ENCODE measurements around the gene PTCD1.
A peak's percentile ranks its signal among the peaks of the same experiment; 100 is the strongest.
"Not testable (repeated sequence)": the region's sequence is repeated elsewhere in the genome, so short reads cannot be mapped to it uniquely, and the experiment has no call there.

The PTCD1 gene

DNA sequence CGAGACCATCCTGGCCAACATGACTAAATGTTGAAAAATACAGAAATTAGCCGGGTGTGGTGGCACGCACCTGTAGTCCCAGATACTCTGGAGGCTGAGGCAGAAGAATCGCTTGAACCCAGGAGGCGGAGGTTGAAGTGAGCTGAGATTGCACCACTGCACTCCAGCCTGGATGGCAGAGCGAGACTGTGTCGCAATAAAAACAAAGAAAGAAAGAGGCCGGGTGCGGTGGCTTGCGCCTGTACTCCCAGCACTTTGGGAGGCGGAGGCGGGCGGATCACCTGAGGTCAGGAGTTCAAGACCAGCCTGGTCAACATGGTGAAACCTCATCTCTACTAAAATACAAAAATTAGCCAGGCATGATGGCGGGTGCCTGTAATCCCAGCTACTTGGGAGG is 51.4 kb downstream of the PTCD1 start:
- not testable (repeated sequence) for DNase-seq

DNA sequence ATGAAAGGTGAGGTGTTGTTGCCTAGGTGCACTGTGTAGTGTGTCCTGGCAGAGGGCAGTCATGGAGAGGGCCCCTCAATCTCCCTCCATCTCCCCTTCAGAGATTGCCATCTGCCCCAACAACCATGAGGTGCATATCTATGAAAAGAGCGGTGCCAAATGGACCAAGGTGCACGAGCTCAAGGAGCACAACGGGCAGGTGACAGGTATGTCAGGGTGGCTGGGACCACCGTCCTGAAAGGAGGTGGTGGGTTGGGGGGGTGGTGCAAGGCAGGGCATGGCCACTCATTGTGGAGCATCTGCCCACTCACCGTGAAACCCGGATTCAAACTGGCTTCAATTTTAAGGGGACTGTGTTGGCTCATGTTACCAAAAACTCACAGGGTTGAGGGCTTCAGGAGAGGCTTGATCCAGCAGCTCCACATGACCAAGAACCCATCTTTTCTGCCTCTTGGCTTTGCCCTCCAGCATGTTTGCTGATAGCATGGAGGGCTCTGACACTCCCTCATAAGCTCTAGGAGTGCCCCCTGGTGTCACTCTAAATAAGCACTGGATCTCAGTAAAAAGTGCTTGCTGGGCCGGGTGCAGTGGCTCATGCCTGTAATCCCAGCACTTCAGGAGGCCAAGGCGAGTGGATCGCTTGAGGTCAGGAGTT is 51.9 kb downstream of the PTCD1 start:
- no peak for DNase-seq

DNA sequence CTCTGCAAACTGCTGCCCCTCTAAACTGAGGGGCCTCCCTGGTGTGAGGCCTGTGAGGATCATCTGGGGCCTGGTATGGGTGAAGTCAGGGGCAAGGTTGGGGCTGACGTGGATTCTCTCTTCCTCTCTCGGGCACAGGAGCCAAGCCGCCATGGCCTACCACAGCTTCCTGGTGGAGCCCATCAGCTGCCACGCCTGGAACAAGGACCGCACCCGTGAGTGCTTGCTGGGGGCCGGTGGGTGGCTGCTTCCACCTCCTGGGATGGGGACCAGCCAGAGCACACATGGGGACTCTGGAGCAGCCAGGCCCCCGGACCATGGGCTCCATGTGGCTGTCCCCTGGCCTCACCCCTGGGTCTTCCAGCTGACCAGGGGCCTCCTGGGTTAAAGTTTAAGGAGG is 53.0 kb downstream of the PTCD1 start:
- no peak for DNase-seq

DNA sequence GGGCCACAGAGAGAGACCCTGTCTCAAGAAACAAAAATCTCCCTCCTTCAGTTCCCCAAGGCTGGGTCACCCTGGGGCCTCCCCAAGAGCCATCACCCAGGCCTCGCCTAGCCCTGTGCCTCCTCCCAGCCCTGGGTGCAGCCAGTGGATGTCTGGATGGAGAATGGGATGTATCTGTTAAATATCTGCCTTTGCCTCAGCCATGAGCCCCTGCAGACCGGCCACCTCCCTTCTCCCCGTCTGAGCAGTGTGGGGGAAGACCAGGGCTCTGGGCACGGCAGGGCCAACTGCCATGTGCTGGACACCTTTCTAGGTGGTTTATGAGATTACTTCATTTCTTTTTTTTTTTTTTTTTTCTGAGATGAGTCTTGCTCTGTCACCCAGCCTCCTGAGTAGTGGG is 54.1 kb downstream of the PTCD1 start:
- DNase-seq = no peak

DNA sequence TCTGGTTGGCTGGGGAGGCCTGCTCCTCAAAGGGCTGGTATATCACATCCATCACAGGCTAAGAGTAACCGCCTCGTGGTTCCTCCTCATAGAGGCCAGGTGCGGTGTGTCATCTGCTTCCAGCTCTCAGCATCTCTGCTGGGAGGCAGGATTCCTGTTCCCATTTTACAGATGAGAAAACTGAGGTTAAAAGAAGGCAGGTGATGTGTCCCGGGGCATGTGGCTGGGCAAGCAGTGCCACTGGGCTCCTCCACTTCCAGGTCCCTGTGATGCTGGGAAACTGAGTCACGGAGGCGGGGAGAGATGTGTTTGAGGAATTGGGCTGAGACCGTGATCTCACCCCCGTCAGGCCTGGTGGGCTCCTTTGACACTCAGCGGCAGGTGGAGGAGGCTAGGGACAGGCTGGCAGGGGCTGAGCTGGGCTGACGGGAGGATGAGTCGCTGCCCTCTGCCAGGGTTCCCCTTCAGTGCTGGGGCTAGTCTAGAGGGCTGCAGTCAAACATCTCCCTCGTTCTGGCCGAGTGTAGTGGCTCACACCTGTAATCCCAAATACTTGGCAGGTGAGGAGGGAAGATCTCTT is 54.7 kb downstream of the PTCD1 start:
- DNase-seq = no peak

DNA sequence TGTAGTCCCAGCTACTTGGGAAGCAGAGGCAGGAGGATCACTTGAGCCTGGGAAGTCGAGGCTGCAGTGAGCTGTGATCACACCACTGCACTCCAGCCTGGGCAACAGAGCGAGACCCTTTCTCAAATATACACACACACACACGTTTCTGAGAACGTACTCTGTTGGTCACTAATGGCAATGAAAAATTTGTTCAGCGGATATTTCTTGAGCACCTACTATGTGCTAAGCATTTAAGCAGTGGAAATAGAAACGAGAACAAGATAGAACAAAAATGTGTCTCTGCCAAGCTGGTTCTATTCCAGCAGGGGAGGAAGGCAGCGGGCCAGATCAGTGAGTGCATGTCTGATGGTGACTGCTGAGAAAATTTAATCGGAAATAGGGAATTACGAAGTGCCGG is 55.4 kb downstream of the PTCD1 start:
- DNase-seq = no peak

DNA sequence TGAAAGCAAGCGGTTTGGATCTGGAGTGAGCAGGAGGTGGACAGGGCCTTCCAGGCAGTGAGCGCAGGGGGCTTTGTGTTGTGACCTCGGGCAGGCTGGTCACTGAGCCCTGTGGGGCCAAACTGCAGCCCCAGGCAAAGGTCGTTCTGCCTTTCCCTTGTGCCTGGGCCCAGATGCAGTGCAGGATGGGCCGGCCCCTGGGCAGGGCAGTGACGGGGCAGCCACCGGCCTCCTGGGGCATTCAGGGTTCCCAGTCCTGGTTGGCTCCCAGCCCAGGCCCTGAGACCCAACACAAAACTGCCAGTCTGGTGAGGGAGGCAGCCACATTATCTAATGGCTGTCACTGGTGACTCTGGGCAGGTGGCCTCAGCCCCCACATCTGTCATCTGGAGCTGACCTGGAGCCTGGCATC is 56.9 kb downstream of the PTCD1 start:
- DNase-seq = no peak

DNA sequence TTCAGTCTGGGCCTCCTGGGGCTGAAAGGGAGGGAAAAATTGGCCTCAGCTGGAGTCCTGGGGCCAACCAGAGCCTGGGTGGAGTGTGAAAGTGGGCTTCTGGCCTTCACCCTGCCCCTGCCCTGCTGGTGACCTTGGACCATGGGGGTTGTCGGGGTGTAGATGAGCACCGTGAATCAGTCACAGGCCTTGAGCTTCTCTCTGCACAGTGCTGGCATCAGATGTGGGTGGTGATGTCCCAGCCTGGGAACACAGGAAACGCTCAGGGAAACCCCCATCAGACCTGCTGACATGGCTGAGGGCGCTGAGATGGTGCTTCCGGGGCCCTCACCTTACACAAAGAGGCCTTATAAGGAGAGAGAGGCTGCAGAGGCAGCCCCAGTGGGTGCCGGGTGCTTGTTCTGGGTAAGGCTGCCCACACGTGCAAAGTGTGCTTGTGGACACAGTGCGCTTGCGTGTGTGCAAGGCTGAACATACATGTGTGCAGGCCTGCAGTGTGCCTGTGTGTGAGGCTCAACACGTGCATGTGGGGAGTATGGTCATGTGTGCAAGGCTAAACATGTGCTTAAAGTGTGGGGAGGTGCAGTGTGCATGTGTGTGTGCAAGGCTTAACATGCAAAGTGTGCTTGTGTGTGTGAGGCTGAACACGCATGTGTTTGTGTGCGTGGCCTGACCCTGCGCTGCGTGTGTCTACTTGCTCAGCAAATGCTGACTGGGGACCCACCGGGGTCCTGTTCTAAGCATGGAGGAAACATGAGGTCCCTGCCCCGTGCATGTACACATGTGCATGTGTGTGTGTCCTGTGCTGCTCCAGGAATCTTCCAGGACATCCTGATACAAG is 57.6 kb downstream of the PTCD1 start:
- no peak for DNase-seq

DNA sequence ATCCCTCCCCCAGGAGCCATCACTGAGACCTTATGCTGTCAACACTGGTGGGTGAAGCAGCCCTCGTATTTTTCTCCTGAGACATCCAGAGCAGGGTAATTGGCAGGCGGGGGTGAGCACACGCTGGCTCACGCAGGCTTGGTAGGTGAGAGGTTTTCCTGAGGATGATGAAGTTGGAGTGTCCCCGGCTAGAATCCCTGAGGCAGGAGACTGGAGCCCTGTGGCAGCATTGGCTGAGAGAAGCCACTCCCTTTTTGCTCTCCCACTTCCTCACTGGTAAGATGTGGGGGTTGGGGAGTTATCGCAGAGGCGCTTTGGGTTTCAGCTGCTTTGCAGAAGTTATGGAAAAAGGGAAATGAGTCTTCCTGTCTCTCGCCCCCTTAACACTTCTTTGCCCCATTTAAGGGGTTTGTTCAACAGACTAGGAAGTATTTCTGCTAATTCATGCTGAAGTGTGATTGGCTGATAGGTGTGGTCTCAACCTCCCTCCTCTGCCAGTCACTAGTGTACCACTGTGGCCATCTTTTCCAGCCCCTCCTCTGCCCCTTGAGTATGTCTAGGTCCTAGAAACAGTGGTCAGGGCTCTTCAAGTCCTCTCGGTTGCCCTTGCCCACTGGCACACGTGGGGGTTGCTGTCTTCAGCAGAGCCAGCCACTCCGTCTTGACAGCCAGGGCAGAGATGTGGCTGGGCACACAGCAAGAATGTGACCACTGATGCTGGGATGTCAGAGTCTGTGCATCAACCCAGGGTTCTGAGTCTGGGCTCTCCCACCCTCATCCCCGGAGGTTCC is 58.4 kb downstream of the PTCD1 start:
- no peak for DNase-seq

DNA sequence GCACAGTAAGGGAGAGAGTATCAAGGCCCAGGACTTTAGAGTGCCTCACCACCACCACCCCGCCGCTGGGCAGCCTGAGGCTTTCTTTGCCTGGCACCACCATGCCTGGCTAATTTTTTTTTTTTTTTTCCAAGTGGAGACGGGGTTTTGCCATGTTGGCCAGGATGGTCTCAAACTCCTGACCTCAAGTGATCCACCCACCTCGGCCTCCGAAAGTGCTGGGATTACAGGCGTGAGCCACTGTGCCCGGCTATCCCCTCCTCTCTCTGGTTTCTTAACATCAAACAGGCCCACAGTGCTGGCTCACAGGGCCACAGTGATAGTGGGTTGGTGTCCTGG is 58.9 kb downstream of the PTCD1 start:
- not testable (repeated sequence) for DNase-seq

DNA sequence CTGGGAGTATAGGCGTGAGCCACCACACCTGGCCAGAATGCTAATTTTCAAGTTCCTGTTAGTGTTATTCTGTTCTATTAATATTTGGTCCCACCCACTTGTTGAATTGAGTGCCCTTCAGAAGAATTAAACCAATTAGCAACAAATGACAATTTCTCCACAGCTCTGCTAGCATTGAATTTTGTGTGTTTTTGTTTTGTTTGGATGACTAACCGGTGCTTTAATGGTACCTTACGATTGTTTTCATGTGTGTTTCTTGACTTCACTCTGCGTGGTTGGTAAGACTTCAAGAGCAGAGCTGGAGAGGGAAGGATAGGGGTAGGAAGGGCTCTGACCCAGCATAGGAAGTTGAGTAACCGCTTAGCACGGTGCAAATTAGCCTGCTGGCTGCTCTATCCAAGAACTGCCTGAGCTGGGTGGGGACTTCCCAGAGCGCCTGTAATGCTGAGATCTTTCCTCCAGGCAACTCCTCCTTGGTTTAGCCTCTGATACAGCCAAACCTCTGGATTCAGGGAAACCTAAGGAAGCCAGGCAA is 59.5 kb downstream of the PTCD1 start:
- DNase-seq = no peak

DNA sequence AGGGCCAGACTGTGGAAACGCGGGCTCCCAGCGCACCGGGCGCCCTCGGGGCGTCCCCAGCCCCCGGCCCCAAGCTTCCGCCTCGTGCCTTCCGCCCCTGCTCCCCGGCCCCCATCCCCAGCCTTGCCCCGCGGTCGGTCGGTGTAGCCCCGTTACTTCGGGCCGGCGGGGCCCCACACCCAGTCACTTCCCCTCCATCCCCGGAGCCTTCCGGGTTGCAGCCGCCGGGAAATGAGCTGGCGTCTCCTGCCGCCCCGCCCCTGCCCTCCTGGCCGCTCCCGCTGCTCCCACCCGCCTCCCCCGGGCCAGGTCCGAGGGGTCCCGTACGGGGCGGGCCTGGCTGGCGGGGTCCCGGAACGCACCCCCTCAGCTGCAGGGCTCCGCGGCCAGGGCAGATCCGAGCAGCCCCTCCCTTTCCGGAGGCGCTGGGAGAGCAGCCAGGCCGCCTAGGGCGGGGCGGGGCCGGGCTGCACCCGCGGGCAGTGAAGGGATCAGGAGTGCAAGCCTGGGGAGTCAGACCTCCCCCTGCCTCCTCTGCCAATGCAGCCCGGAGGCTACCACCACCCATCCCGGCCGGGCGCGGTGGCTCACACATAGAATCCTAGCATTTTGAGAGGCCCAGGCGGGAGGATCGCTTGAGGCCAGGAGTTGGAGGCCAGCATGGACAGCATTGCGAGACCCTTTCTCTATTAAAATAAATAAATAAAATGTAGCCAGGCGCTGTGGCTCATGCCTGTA is 63.4 kb downstream of the PTCD1 start:
- peak; percentile 54 to 69 for DNase-seq

DNA sequence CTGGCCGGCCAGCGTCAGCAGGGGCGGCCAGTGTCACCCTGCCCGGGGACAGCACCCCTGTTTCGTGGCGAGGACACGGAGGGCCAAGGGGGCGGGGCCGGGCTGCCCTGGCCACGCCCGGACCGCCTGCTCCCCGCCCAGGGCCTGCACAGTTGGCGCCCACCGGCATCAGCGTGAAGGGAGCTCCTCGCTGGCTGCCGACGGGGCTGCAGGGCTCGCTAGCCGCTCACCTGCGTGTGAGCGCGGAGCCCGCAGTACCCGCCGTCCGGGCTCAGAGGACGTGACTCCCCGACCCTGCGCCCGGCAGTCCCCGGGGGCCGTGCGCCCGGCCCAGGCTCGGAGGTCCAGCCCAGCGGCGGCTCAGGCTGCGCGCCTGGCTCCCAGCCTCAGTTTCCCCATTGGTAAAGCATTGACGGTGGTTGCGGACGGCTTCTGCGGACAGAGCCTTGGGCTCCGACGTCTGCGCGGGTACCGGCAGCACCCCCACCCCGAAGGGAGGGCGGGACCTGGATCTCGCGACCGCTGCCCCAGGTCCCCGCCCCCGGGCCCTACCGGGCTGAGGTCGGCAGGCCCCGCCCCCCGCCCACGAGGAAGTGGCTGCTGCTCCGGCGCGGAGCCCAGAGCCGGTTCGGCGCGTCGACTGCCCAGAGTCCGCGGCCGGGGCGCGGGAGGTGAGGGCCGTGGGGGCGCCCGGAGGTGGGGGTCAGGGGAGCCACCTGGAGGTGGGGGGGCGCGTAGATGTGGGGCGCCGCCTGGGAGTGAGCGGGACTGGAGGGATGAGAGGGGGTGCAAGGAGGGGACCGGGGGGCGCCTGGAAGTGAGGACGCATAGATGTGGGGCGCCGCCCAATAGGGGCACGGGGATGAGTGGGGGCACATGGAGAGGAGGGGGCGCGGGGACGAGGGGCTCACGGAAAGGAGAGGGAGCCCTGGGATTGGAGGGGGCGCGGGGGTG is 64.2 kb downstream of the PTCD1 start, which contains the start of gene ARPC1B:
Gene ARPC1B, plus strand, starts transcription at position 620 of the 954 bp plus-strand sequence. CDS start 10,985 bp downstream, outside the sequence.
- peak; percentile 44 to 45 for DNase-seq

DNA sequence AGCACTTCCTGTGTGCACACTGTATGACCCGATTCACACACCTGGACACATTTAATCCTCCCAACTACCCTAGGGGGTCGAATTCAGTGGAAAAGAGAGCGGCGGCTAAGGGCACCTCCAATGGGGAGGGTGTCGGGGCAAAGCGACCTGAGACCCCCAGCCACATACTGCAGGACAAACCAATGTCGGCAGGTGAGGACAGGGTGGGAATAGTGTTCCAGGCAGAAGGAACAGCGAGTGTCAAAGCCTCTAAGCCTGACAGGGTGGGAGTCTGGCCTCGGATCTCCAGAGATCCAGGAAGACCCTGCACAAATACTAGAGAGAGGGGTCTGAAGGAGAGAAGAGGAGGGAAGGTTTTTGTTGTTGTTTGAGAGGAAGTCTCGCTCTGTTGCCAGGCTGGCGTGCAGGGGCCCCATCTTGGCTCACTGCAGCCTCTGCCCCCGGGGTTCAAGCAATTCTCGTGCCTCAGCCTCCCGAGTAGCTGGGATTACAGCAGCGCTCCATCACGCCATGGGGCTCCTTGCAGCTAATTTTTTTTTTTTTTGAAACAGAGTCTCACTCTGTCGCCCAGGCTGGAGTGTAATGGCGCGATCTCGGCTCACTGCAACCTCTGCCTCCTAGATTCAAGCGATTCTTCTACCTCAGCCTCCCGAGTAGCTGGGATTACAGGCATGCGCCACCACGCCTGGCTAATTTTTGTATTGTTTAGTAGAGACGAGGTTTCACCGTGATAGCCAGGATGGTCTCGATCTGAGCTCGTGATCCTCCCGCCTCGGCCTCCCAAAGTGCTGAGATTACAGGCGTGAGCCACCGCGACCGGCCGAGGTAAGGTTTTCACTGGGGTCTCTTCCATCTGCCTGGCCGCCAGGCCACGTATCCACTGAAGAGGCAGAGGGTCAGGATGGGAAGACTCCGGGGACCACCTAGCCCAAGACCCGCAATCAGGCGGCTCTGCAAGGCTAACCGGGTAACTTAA is 65.2 kb downstream of the PTCD1 start:
- DNase-seq = no peak

DNA sequence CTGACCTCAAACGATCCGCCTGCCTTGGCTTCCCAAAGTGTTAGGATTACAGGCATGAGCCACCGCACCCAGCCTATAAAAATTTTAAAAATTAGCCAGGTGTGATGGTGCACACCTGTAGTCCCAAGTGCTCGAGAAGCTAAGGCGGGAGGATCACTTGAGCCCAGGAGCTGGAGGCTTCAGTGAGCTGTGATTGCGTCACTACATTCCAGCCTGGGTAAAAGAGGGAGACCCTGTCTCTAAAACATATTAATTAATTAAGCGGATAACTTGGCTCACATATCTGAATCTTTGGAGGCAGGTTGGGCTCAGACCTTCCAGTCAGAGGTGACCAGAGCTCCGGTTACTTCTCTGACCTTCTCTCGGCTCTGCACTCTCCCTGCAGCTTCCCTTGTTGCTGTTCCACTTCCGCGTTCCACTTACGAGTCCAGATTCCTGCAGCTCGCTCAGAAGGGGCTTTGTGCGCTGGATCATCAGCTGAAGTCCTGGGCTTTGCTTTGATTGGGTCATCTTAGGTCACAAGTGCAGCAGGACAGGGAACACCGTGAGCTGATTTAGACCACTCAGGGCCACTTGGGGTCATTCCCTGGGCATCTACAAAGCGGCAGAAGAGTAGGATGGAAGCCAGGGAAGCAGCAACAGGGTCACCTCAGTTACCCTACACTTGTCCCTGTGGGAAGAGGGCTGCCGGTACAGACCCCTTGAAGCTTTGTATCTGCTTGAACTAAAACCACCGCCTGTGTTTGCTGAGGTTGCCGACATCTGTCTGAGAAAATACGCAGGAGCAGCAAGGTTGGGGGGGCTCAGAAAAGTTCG is 66.1 kb downstream of the PTCD1 start:
- DNase-seq = no peak

DNA sequence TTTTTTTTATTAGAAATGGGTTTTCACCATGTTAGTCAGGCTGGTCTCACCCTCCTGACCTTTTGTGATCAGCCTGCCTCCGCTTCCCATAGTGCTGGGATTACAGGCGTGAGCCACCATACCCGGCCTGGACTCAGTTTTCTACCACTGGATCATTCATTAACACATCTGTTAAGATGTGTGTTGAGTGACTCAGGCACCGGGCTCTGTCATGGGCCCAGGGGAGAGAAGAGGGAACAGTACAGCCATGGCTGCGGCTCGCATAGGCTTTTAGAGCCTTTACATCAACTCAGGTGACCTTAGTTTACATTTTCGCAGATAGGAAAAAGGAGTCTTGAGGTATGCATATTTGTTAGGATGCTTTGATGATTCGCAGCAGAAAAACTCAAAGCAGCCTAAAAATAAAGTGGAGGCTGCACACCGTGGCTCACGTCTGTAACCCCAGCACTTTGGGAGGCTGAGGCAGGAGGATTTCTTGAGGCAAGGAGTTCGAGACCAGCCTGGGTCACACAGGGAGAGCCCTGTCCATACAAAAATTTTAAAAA is 67.2 kb downstream of the PTCD1 start:
- no peak for DNase-seq

DNA sequence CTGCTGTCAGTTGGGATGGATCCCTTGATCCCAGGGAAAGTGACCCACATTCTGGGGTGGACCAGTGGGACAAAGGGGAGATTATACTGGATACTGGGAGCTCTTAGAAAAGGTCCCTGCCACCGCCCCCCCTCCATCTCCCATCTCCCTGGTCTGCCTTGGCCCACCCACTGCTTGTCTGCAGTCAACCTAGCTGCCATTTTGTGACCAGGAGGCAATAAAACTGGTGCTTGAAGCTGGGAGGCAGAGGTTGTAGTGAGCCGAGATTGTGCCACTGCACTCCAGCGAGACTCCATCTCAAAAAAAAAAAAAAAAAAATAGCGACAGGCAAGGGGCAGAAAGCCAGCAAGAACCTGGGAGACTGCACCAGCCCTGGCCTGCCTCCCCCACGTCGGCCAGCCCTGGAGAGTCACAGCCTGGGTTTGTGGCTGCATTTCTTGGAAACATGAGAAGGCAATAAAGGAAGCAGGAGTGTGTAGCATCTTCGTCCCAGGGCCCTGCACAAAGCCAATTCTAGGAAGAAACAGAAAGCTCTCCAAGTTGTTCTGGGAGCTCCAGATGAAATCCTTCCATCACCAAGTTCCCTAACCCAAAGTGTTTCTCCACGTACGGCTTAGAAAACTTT is 68.7 kb downstream of the PTCD1 start:
- DNase-seq = no peak

DNA sequence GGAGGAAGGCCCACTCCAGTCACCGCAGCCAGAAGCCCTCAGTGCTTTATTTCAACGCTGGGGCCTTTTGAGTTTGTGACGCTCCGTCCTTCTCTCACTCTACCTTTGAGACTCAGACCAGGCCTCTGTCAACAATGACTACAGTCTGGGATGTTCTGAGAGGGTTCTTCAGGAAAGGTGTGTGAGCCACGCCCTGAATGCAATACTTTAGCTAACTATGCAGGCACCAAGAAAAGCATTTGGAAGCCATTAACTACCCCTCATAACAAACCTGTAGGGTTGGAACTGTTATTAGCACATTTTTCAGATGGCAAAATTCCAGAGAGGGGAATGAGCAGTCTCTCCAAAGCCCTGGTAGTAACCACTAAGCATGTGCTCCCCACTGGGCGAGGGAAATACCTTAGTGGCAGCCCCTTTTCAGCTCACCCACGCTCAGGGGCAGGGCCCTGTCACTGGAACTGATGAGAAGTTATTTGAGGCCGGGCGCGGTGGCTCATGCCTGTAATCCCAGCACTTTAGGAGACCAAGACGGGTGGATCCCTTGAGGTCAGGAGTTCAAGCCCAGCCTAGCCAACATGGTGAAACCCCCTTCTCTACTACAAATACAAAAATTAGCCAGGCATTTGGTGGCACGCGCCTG is 69.7 kb downstream of the PTCD1 start:
- no peak for DNase-seq

All from NCI-H2081 (cell line).